Ishikawa (cell line): ENCODE data around the gene FOXA1.

Source experiments
- CEBPB ChIP-seq: IDR thresholded peaks from 2 replicates; pipeline ENCODE4 v1.6.1; 2012
- CREB1 ChIP-seq: IDR thresholded peaks from 2 replicates; pipeline ENCODE4 v1.6.1; 2012; ENCODE audit warnings: low read depth
- EGR1 ChIP-seq: IDR thresholded peaks from 2 replicates; pipeline ENCODE4 v1.6.1; 2012
- EP300 ChIP-seq: IDR thresholded peaks from 2 replicates; pipeline ENCODE4 v1.6.1; 2012; ENCODE audit warnings: borderline replicate concordance
- FOXM1 ChIP-seq: IDR thresholded peaks from 2 replicates; pipeline ENCODE4 v1.6.1; 2012; ENCODE audit warnings: low read depth, borderline replicate concordance
- MAX ChIP-seq: IDR thresholded peaks from 2 replicates; pipeline ENCODE4 v1.6.1; 2012
- NFIC ChIP-seq: IDR thresholded peaks from 2 replicates; pipeline ENCODE4 v1.6.1; 2012
- RAD21 ChIP-seq: IDR thresholded peaks from 2 replicates; pipeline ENCODE4 v1.6.1; 2012; ENCODE audit warnings: low read depth
- TAF1 ChIP-seq: IDR thresholded peaks from 2 replicates; pipeline ENCODE4 v1.6.1; 2012; ENCODE audit warnings: low read depth, mild to moderate bottlenecking
- TCF12 ChIP-seq: IDR thresholded peaks from 2 replicates; pipeline ENCODE4 v1.6.1; 2012; ENCODE audit warnings: low read depth
- TEAD4 ChIP-seq: IDR thresholded peaks from 2 replicates; pipeline ENCODE4 v1.6.1; 2012
- YY1 ChIP-seq: IDR thresholded peaks from 2 replicates; pipeline ENCODE4 v1.6.1; 2012; ENCODE audit warnings: low read depth
- ZBTB7A ChIP-seq: IDR thresholded peaks from 2 replicates; pipeline ENCODE4 v1.6.1; 2012; ENCODE audit warnings: low read depth
- TF ChIP-seq, protein P1 (sequence below): IDR thresholded peaks from 2 replicates; pipeline ENCODE4 v1.6.1; 2012
- TF ChIP-seq, protein P2 (sequence below): IDR thresholded peaks from 2 replicates; pipeline ENCODE4 v1.6.1; 2012; ENCODE audit warnings: low read depth, mild to moderate bottlenecking

FOXA1 gene

GRCh38 chr14:37595809-37596621, 966 bp upstream of the FOXA1 start:
- TF ChIP-seq MAX (0 out of 2 replicates have a peak, but pooled peaks have one; percentile 18), TCF12 (no peak), TAF1 (peak; percentile 13; the same call in 1 of the 2 replicates)

- peak; percentile 75 for TF ChIP-seq RAD21
- TF ChIP-seq, protein P1, sequence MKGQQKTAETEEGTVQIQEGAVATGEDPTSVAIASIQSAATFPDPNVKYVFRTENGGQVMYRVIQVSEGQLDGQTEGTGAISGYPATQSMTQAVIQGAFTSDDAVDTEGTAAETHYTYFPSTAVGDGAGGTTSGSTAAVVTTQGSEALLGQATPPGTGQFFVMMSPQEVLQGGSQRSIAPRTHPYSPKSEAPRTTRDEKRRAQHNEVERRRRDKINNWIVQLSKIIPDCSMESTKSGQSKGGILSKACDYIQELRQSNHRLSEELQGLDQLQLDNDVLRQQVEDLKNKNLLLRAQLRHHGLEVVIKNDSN, result no peak
- no peak for TF ChIP-seq TCF12
- TF ChIP-seq TAF1, result 0 out of 2 replicates have a peak, but pooled peaks have one; percentile 0
- TF ChIP-seq CREB1, result no peak
- no peak for TF ChIP-seq NFIC
- no peak for TF ChIP-seq EGR1
- TF ChIP-seq MAX, result 0 out of 2 replicates have a peak, but pooled peaks have one; percentile 18
- TF ChIP-seq CEBPB, result no peak
- no peak for TF ChIP-seq YY1
Measured at GRCh38 chr14:37594238-37594970, 645 bp downstream of the FOXA1 start.

GRCh38 chr14:37593511-37594237, 1.4 kb downstream of the FOXA1 start:
- TF ChIP-seq TEAD4 (no peak), EGR1 (no peak), MAX (no peak), RAD21 (no peak)
- TF ChIP-seq, protein P2, sequence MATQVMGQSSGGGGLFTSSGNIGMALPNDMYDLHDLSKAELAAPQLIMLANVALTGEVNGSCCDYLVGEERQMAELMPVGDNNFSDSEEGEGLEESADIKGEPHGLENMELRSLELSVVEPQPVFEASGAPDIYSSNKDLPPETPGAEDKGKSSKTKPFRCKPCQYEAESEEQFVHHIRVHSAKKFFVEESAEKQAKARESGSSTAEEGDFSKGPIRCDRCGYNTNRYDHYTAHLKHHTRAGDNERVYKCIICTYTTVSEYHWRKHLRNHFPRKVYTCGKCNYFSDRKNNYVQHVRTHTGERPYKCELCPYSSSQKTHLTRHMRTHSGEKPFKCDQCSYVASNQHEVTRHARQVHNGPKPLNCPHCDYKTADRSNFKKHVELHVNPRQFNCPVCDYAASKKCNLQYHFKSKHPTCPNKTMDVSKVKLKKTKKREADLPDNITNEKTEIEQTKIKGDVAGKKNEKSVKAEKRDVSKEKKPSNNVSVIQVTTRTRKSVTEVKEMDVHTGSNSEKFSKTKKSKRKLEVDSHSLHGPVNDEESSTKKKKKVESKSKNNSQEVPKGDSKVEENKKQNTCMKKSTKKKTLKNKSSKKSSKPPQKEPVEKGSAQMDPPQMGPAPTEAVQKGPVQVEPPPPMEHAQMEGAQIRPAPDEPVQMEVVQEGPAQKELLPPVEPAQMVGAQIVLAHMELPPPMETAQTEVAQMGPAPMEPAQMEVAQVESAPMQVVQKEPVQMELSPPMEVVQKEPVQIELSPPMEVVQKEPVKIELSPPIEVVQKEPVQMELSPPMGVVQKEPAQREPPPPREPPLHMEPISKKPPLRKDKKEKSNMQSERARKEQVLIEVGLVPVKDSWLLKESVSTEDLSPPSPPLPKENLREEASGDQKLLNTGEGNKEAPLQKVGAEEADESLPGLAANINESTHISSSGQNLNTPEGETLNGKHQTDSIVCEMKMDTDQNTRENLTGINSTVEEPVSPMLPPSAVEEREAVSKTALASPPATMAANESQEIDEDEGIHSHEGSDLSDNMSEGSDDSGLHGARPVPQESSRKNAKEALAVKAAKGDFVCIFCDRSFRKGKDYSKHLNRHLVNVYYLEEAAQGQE, result no peak

- TF ChIP-seq YY1 (no peak), TAF1 (no peak), TCF12 (no peak), CREB1 (no peak), EGR1 (no peak), TEAD4 (no peak), EP300 (no peak), NFIC (no peak), ZBTB7A (no peak), CEBPB (no peak), FOXM1 (no peak), RAD21 (no peak), MAX (no peak)
- TF ChIP-seq, protein P1, result no peak
- TF ChIP-seq, protein P2, result no peak
Measured at GRCh38 chr14:37592482-37593408, 2.3 kb downstream of the FOXA1 start.
